KMS-11 (cell line): ENCODE data around the gene RIN1.

ENCODE experiments used
- H2AFZ ChIP-seq: fragments of 200-600 bp; sonication (generic); 2 replicates; pipeline ENCODE4 v1.6.1; 2016; ENCODE audit warnings: antibody characterized with exemption, mixed run types, low read depth
- H3K27ac ChIP-seq: fragments of 200-600 bp; sonication (generic); 2 replicates; pipeline ENCODE4 v1.6.1; 2016; ENCODE audit warnings: mild to moderate bottlenecking, mixed run types
- H3K27me3 ChIP-seq: fragments of 200-600 bp; sonication (generic); 2 replicates; pipeline ENCODE4 v1.6.1; 2017; ENCODE audit warnings: mild to moderate bottlenecking, low read depth, mixed run types, moderate library complexity; ENCODE audit not compliant: insufficient read depth
- H3K36me3 ChIP-seq: fragments of 200-600 bp; sonication (generic); 2 replicates; pipeline ENCODE4 v1.6.1; 2017; ENCODE audit warnings: mild to moderate bottlenecking, mixed run types; ENCODE audit not compliant: insufficient read depth
- H3K4me1 ChIP-seq: fragments of 200-600 bp; sonication (generic); 2 replicates; pipeline ENCODE4 v1.6.1; 2016; ENCODE audit warnings: mild to moderate bottlenecking, low read depth, mixed run types; ENCODE audit not compliant: poor library complexity, severe bottlenecking
- H3K4me2 ChIP-seq: fragments of 200-600 bp; sonication (generic); 2 replicates; pipeline ENCODE4 v1.7.0; 2016; ENCODE audit warnings: mild to moderate bottlenecking, mixed run types
- H3K4me3 ChIP-seq: fragments of 200-600 bp; sonication (generic); IDR thresholded peaks from 2 replicates; pipeline ENCODE4 v1.6.1; 2017; ENCODE audit warnings: low read depth, low read length, mixed read lengths; ENCODE audit not compliant: insufficient read depth
- H3K79me2 ChIP-seq: fragments of 200-600 bp; sonication (generic); 2 replicates; pipeline ENCODE4 v1.6.1; 2016; ENCODE audit warnings: low read depth, mixed run types; ENCODE audit not compliant: insufficient read depth
- H3K9ac ChIP-seq: fragments of 200-600 bp; sonication (generic); 2 replicates; pipeline ENCODE4 v1.6.1; 2016; ENCODE audit warnings: mild to moderate bottlenecking, mixed run types
- H4K20me1 ChIP-seq: fragments of 200-600 bp; sonication (generic); 2 replicates; pipeline ENCODE4 v1.6.1; 2016; ENCODE audit warnings: mild to moderate bottlenecking, mixed run types; ENCODE audit not compliant: insufficient read depth
- CTCF ChIP-seq: fragments of 200-600 bp; sonication (generic); conservative IDR thresholded peaks from 2 replicates; pipeline ENCODE4 v1.6.1; 2017; ENCODE audit warnings: low read depth, mild to moderate bottlenecking, antibody characterized with exemption, low read length, moderate library complexity, mixed read lengths

The RIN1 gene

GRCh38 chr11:66315921-66316811 lies 20.1 kb downstream of the RIN1 start:
- Histone ChIP-seq H3K27ac (no peak overlapping the region), H3K36me3 (no peaks in the 10 kb centered on the region), H3K27me3 (peaks cover 2% of the 10 kb centered on the region; the same call in 1 of the 2 replicates), H3K9ac (no peak overlapping the region), H3K79me2 (no peaks in the 10 kb centered on the region), H4K20me1 (no peaks in the 10 kb centered on the region), H2AFZ (no peak overlapping the region), H3K4me1 (peaks cover 4% of the 10 kb centered on the region), H3K4me2 (no peak overlapping the region), H3K4me3 (no peak overlapping the region)
- TF ChIP-seq CTCF: no peak

DNA sequence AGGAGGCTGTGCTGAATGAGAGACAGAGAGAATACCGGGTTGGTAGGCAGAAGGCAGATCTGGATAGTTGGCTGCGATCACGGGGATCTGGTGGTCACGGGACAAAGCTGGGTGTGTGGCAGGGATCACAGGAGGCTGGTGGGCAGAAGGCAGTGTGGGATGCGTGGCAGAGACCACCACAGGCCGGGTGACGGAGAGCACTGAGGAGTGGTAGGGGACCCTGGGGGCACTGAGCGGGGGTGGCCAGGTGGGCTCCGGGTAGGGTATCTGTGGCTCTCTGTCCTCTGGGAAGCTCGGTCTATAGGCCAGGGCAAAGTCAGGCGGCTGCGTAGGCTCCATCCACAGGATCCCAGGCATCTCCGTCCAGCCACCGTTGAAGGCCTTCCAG lies 20.7 kb downstream of the RIN1 start:
- H3K79me2 ChIP-seq: no peaks in the 10 kb centered on the region
- H3K27ac ChIP-seq: no peak overlapping the region
- no peak for TF ChIP-seq CTCF
- H3K9ac ChIP-seq: no peak overlapping the region
- peaks cover 7% of the 10 kb centered on the region for H3K4me1 ChIP-seq
- no peaks in the 10 kb centered on the region for H3K36me3 ChIP-seq
- no peak overlapping the region for H2AFZ ChIP-seq
- no peak overlapping the region for H3K4me3 ChIP-seq
- no peak overlapping the region for H3K4me2 ChIP-seq
- H3K27me3 ChIP-seq: peaks cover 2% of the 10 kb centered on the region; the same call in 1 of the 2 replicates
- H4K20me1 ChIP-seq: no peaks in the 10 kb centered on the region

GRCh38 chr11:66314561-66315497 lies 21.4 kb downstream of the RIN1 start:
- Histone ChIP-seq H4K20me1 (no peaks in the 10 kb centered on the region), H3K27ac (no peak overlapping the region), H3K79me2 (no peaks in the 10 kb centered on the region), H3K27me3 (peaks cover 2% of the 10 kb centered on the region; the same call in 1 of the 2 replicates), H3K36me3 (no peaks in the 10 kb centered on the region), H3K9ac (no peak overlapping the region), H3K4me3 (no peak overlapping the region), H3K4me1 (peaks cover 7% of the 10 kb centered on the region), H2AFZ (no peak overlapping the region), H3K4me2 (no peak overlapping the region)
- TF ChIP-seq CTCF: no peak

GRCh38 chr11:66314186-66314501 lies 22.1 kb downstream of the RIN1 start:
- TF ChIP-seq CTCF: no peak
- Histone ChIP-seq H3K4me2 (no peak overlapping the region), H3K9ac (no peak overlapping the region), H3K27me3 (peaks cover 2% of the 10 kb centered on the region; the same call in 1 of the 2 replicates), H3K79me2 (no peaks in the 10 kb centered on the region), H3K4me3 (no peak overlapping the region), H3K4me1 (peaks cover 7% of the 10 kb centered on the region), H3K36me3 (no peaks in the 10 kb centered on the region), H3K27ac (no peak overlapping the region), H4K20me1 (no peaks in the 10 kb centered on the region), H2AFZ (no peak overlapping the region)
